ENCODE data around the gene ZFP1.

The ZFP1 gene

GRCh38 chr16:75181630-75182029, 33.3 kb downstream of the ZFP1 start:
- H3K9me3 ChIP-seq (replicated peaks; ENCODE audit: insufficient read depth, low read length): no peaks in the 10 kb centered on the region
- no peaks in the 10 kb centered on the region for H3K9me2 ChIP-seq (replicated peaks; ENCODE audit: insufficient read depth, low read length)
- no peaks in the 10 kb centered on the region for H3F3A ChIP-seq (ENCODE audit: insufficient read depth, low read length)
- no peaks in the 10 kb centered on the region for H3K27me3 ChIP-seq (replicated peaks; ENCODE audit: insufficient read depth, low read length)
- H3K36me3 ChIP-seq (replicated peaks; ENCODE audit: insufficient read depth, low read length): no peaks in the 10 kb centered on the region
- H4K20me1 ChIP-seq (ENCODE audit: insufficient read depth, low read length): no peaks in the 10 kb centered on the region
- no peak for DNase-seq
- TF ChIP-seq EZH2 (optimal IDR thresholded peaks at IDR 0.05; ENCODE audit: low read depth, low read length) (no peak), EZH2phosphoT487 (IDR thresholded peaks at IDR 0.05; ENCODE audit: low read length) (no peak)
- TF ChIP-seq, protein P1, sequence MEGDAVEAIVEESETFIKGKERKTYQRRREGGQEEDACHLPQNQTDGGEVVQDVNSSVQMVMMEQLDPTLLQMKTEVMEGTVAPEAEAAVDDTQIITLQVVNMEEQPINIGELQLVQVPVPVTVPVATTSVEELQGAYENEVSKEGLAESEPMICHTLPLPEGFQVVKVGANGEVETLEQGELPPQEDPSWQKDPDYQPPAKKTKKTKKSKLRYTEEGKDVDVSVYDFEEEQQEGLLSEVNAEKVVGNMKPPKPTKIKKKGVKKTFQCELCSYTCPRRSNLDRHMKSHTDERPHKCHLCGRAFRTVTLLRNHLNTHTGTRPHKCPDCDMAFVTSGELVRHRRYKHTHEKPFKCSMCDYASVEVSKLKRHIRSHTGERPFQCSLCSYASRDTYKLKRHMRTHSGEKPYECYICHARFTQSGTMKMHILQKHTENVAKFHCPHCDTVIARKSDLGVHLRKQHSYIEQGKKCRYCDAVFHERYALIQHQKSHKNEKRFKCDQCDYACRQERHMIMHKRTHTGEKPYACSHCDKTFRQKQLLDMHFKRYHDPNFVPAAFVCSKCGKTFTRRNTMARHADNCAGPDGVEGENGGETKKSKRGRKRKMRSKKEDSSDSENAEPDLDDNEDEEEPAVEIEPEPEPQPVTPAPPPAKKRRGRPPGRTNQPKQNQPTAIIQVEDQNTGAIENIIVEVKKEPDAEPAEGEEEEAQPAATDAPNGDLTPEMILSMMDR (IDR thresholded peaks at IDR 0.05; ENCODE audit: low read length): no peak
- no peak overlapping the region for H3K9ac ChIP-seq (ENCODE audit: low read length)
- no peak overlapping the region for H3K27ac ChIP-seq (ENCODE audit: low read length)
- no peaks in the 10 kb centered on the region for H3K79me2 ChIP-seq (ENCODE audit: low read length)
- no peak overlapping the region for H3K4me3 ChIP-seq (ENCODE audit: low read length)
- no peak overlapping the region for H2AFZ ChIP-seq (ENCODE audit: low read length)
- no peaks in the 10 kb centered on the region for H3K4me1 ChIP-seq (ENCODE audit: low read length)
- no peak overlapping the region for H3K4me2 ChIP-seq (ENCODE audit: low read depth, low read length)

GRCh38 chr16:75188832-75189477, 40.6 kb downstream of the ZFP1 start:
- H3K79me2 ChIP-seq (ENCODE audit: low read length): no peaks in the 10 kb centered on the region
- no peaks in the 10 kb centered on the region for H3K9me2 ChIP-seq (replicated peaks; ENCODE audit: insufficient read depth, low read length)
- DNase-seq: no peak
- no peak overlapping the region for H3K4me3 ChIP-seq (ENCODE audit: low read length)
- no peaks in the 10 kb centered on the region for H3K36me3 ChIP-seq (replicated peaks; ENCODE audit: insufficient read depth, low read length)
- H4K20me1 ChIP-seq (ENCODE audit: insufficient read depth, low read length): no peaks in the 10 kb centered on the region
- H2AFZ ChIP-seq (ENCODE audit: low read length): no peak overlapping the region
- no peaks in the 10 kb centered on the region for H3K4me1 ChIP-seq (ENCODE audit: low read length)
- no peaks in the 10 kb centered on the region for H3K9me3 ChIP-seq (replicated peaks; ENCODE audit: insufficient read depth, low read length)
- TF ChIP-seq EZH2 (optimal IDR thresholded peaks at IDR 0.05; ENCODE audit: low read depth, low read length) (no peak), EZH2phosphoT487 (IDR thresholded peaks at IDR 0.05; ENCODE audit: low read length) (no peak)
- TF ChIP-seq, protein P1 (IDR thresholded peaks at IDR 0.05; ENCODE audit: low read length): no peak
- H3K27ac ChIP-seq (ENCODE audit: low read length): no peak overlapping the region
- H3K27me3 ChIP-seq (replicated peaks; ENCODE audit: insufficient read depth, low read length): no peaks in the 10 kb centered on the region
- H3K4me2 ChIP-seq (ENCODE audit: low read depth, low read length): no peak overlapping the region
- no peak overlapping the region for H3K9ac ChIP-seq (ENCODE audit: low read length)
- no peaks in the 10 kb centered on the region for H3F3A ChIP-seq (ENCODE audit: insufficient read depth, low read length)

DNA sequence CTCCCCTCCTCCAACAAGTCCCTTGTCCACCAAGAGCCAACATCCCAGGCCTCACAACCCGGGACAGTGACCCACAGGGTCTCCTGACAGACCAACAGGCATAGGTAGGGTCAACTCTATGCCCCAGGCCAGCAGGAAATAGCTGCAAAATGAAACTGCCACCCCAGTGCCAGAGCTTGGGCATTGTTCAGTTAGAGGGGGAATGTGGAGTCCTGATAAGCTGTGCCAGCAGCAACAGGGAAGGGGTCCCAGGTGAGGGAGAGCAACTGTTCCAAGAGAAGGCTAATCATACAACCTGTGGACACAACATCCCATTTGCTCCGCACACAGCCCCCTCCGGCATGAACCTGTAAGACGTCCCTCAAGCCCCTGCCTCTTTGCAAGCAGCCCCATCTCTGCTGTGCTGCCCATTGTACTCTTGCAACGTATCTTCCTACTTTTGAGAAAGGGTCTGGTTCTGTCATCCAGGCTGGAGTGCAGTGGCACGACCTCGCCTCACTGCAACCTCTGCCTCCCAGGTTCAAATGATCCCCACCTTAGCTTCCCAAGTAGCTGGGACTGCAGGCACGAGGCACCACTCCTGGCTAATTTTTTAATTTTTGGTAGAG, 41.4 kb downstream of the ZFP1 start:
- H3K79me2 ChIP-seq (ENCODE audit: low read length): no peaks in the 10 kb centered on the region

More for the DNA sequence above, 41.4 kb downstream of the ZFP1 start:
- H3K36me3 ChIP-seq (replicated peaks; ENCODE audit: insufficient read depth, low read length): no peaks in the 10 kb centered on the region
- no peaks in the 10 kb centered on the region for H3K9me2 ChIP-seq (replicated peaks; ENCODE audit: insufficient read depth, low read length)
- no peak overlapping the region for H3K27ac ChIP-seq (ENCODE audit: low read length)
- no peaks in the 10 kb centered on the region for H3K9me3 ChIP-seq (replicated peaks; ENCODE audit: insufficient read depth, low read length)
- H3K4me1 ChIP-seq (ENCODE audit: low read length): no peaks in the 10 kb centered on the region
- H3K4me2 ChIP-seq (ENCODE audit: low read depth, low read length): no peak overlapping the region
- no peak for DNase-seq
- no peaks in the 10 kb centered on the region for H3F3A ChIP-seq (ENCODE audit: insufficient read depth, low read length)
- H3K27me3 ChIP-seq (replicated peaks; ENCODE audit: insufficient read depth, low read length): no peaks in the 10 kb centered on the region
- H4K20me1 ChIP-seq (ENCODE audit: insufficient read depth, low read length): no peaks in the 10 kb centered on the region
- TF ChIP-seq EZH2 (optimal IDR thresholded peaks at IDR 0.05; ENCODE audit: low read depth, low read length) (no peak), EZH2phosphoT487 (IDR thresholded peaks at IDR 0.05; ENCODE audit: low read length) (no peak)
- TF ChIP-seq, protein P1 (IDR thresholded peaks at IDR 0.05; ENCODE audit: low read length): no peak
- no peak overlapping the region for H3K4me3 ChIP-seq (ENCODE audit: low read length)
- H3K9ac ChIP-seq (ENCODE audit: low read length): no peak overlapping the region
- no peak overlapping the region for H2AFZ ChIP-seq (ENCODE audit: low read length)

All from MM.1S (cell line).